IPS DF 6.9 (cell line): ENCODE results near the gene PRELP.

Experiments
- DNase-seq: peaks from one replicate; pipeline ENCODE4 v3.0.0-alpha.2; 2013; ENCODE audit warnings: low read depth, low spot score
- H3K27ac ChIP-seq: one replicate; pipeline ENCODE4 v1.5.1; 2013; ENCODE audit warnings: low read length, control low read depth
- H3K27me3 ChIP-seq: 2 replicates; pipeline ENCODE4 v1.6.1; 2013; ENCODE audit warnings: mild to moderate bottlenecking, low read length; ENCODE audit not compliant: control insufficient read depth, insufficient read depth
- H3K36me3 ChIP-seq: 2 replicates; pipeline ENCODE4 v1.6.1; 2013; ENCODE audit warnings: low read length; ENCODE audit not compliant: control insufficient read depth, insufficient read depth
- H3K4me1 ChIP-seq: 2 replicates; pipeline ENCODE4 v1.6.1; 2013; ENCODE audit warnings: low read length; ENCODE audit not compliant: control insufficient read depth, insufficient read depth
- H3K4me3 ChIP-seq: 2 replicates; pipeline ENCODE4 v1.5.1; 2013; ENCODE audit warnings: mild to moderate bottlenecking, low read length
- H3K9me3 ChIP-seq: 2 replicates; pipeline ENCODE4 v1.6.1; 2013; ENCODE audit warnings: low read length, inconsistent platforms; ENCODE audit not compliant: control insufficient read depth, insufficient read depth
- WGBS: extraction: QIAGEN DNeasy Blood & Tissue Kit; methylation state at CpG from one replicate; pipeline ENCODE4 v1.1.7; 2013; ENCODE audit warnings: mixed read lengths, missing lambda C conversion rate; ENCODE audit not compliant: insufficient read length, insufficient coverage; 5-methylcytosine and 5-hydroxymethylcytosine counted together

The PRELP gene

DNA sequence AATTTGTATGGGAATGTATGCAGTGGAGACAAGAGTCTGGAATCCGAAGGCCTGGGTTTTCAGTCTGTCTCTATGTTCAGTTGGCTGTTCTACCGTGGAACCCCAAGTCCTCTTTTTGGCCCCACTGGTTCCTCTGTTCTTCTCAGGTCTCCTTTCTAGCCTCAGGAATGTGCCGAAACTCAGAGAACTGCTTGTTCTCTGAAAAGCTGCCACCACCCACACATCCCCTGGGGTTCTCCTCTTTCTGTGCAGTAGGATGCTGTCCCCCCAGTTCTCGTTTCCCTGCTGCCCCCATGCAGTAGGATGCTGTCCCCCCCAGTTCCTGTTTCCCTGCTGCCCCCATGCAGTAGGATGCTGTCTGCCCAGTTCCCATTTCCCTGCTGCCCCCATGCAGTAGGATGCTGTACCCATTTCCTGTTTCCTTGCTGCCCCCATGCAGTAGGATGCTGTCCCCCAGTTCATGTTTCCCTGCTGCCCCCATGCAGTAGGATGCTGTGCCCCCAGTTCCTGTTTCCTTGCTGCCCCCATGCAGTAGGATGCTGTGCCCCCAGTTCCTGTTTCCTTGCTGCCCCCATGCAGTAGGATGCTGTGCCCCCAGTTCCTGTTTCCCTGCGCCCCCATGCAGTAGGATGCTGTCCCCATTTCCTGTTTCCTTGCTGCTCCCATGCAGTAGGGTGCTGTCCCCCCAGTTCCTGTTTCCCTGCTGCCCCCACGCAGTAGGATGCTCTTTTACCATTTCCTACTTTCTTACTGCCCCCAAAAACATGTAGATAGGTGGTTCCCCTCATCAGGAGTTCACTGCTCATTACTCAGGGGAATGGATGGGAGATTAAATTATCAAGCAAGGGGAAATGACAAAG is 53.6 kb downstream of the PRELP start:
- WGBS: no CpG with 5 or more reads among the region's 6 CpGs
- Histone ChIP-seq H3K36me3 (no peaks in the 10 kb centered on the region), H3K9me3 (no peaks in the 10 kb centered on the region), H3K27me3 (no peaks in the 10 kb centered on the region), H3K4me3 (no peak overlapping the region), H3K27ac (no peak overlapping the region), H3K4me1 (peaks cover 7% of the 10 kb centered on the region)
- DNase-seq: no peak

DNA sequence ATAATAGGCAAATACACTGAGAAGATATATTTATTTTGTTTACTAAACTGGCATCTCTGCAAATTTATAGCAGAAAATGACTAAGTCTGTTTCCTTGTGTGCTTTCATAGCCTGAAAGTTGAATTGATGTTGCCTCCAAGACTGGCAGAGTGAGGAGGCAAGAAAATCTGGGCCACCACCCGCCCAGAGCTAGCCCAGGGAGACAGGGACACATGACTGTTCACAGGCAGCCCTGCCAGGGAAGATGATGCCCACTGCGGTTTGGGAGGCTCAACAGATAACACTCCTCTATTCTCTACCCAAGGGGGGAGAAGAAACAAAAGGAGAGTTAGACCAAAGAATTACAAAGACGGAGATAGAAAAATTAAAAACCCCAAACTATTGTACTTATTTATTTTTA is 55.5 kb downstream of the PRELP start:
- no CpG with 5 or more reads among the region's 3 CpGs for WGBS
- H3K36me3 ChIP-seq: no peaks in the 10 kb centered on the region

DNA sequence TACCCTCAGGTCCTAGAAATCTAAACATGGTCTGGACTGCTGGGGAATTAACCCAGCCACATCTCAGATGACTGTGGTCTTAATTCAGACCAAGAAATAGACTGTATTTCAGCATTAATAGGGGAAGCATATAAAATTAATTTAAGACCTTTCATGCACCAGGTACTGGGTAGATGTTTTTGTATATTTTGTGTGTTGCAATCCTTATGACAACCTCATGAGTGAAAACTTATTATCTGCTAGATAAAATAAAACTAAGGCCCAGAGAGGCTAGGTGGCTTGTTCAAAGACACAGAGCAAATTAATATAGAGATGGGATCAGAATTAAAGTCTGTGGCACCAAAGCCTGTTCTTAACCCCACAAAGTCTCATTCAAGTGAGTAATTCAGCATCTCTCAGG is 58.4 kb downstream of the PRELP start:
- Histone ChIP-seq H3K9me3 (no peaks in the 10 kb centered on the region), H3K27me3 (no peaks in the 10 kb centered on the region), H3K36me3 (no peaks in the 10 kb centered on the region), H3K4me3 (no peak overlapping the region), H3K27ac (no peak overlapping the region), H3K4me1 (no peaks in the 10 kb centered on the region)
- DNase-seq: no peak

More for the DNA sequence above, 55.5 kb downstream of the PRELP start:
- Histone ChIP-seq H3K4me1 (peaks cover 2% of the 10 kb centered on the region; the same call in 1 of the 2 replicates), H3K4me3 (no peak overlapping the region), H3K9me3 (no peaks in the 10 kb centered on the region), H3K27me3 (no peaks in the 10 kb centered on the region), H3K27ac (no peak overlapping the region)
- no peak for DNase-seq

DNA sequence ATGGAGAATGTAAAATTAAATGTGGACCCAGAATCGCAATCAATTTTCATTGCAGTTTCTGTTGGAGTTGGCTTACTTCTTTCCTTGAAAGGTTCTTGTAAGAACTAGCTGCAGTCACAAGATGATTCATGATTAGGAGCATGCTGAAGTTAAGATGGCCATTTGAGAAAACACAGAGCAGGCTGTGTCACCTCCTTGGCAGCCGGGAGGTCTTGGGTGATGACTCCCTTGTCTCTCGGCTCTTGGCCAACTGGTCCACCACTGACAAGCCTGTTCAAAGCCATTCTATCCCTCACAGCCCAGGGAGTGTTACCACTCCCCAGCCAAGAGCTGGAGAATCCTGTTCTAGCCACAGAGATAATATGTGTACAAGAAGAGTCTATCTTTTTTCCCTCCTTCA is 58.9 kb downstream of the PRELP start:
- WGBS: no CpG with 5 or more reads among the region's 3 CpGs
- no peak overlapping the region for H3K27ac ChIP-seq
- no peak for DNase-seq
- no peak overlapping the region for H3K4me3 ChIP-seq
- no peaks in the 10 kb centered on the region for H3K9me3 ChIP-seq
- H3K27me3 ChIP-seq: no peaks in the 10 kb centered on the region
- no peaks in the 10 kb centered on the region for H3K4me1 ChIP-seq
- H3K36me3 ChIP-seq: no peaks in the 10 kb centered on the region

DNA sequence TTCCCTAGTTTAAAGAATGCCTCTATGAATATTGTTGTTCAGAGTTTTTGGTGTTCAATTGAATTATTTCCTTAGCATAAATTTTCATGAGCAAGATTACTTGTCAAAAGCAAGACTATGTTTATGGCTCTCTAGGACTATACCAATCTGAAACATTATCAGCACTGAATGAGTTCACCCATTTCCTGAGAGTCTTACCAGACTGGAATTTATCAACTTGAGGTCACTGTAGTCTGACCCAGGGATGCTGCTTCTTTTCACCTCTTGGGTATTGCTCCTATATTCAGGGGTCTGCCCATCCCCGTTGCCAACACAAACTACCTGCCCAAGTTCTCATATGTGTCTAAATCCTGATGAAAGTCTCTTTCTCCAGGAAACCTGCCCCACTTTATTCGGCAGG is 61.0 kb downstream of the PRELP start:
- Histone ChIP-seq H3K27me3 (no peaks in the 10 kb centered on the region), H3K27ac (no peak overlapping the region), H3K4me3 (no peak overlapping the region), H3K9me3 (no peaks in the 10 kb centered on the region), H3K36me3 (no peaks in the 10 kb centered on the region), H3K4me1 (no peaks in the 10 kb centered on the region; the same call in 1 of the 2 replicates)
- DNase-seq: no peak
- WGBS: no CpG with 5 or more reads among the region's 2 CpGs

DNA sequence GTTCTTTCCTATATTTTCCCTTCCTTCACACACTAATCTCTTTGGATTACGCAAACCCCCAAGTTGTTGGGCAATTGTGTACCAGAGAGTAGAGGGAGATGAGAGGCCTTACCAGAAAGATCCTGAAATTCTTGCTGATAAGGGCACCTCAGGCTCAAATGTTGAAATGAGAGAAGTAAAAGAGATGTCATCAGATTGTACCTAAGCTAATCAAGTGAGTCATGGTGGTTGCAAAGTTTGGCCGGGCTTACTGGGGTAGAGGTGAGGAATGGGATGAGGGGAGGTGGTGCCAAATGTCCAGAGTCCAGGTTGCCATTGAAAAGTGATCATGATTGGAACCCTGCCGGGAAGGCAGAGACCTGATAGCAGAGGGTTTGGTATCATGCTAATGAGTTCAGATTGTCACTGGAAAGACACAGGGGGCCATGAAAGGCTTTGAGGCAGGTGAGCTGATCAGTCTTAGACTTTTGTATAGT is 61.4 kb downstream of the PRELP start:
- no peak overlapping the region for H3K4me3 ChIP-seq

DNA sequence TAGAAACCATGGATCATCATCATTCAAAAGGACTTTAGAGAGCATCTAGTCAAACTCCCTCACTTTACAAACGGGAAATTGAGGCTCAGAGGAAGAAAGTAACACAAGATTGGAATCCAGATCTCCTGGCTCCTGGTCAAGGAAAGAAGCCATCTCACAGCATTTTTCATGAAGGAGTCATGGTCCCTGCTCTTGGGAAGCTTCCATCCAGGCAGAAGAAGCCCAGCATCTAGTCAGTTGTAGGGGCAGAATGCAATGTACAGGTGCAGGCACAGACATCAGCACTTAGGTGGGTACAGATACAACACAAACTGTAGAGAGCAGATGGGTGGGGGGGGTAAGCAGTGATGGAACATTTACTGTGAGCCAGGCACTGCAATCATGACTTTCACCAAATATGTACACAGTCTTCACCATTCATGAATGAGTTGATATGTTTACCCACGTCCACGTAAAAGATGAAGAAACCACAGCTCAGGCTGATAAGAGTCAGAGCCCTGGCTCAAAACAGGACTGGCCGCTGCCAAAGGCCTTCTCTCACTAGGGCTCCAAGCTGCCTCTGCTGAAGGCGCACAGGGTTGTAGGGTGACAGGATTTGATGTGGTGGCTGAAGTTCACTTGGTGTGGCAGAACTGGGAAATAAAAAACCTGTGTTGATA is 62.3 kb downstream of the PRELP start:
- DNase-seq: no peak
- no peaks in the 10 kb centered on the region; the same call in 1 of the 2 replicates for H3K4me1 ChIP-seq
- H3K36me3 ChIP-seq: no peaks in the 10 kb centered on the region
- no peaks in the 10 kb centered on the region for H3K27me3 ChIP-seq
- no CpG with 5 or more reads among the region's 5 CpGs for WGBS
- H3K9me3 ChIP-seq: no peaks in the 10 kb centered on the region
- H3K27ac ChIP-seq: no peak overlapping the region
- no peak overlapping the region for H3K4me3 ChIP-seq

More for the DNA sequence above, 61.4 kb downstream of the PRELP start:
- Histone ChIP-seq H3K27ac (no peak overlapping the region), H3K9me3 (no peaks in the 10 kb centered on the region), H3K36me3 (no peaks in the 10 kb centered on the region), H3K4me1 (no peaks in the 10 kb centered on the region; the same call in 1 of the 2 replicates), H3K27me3 (no peaks in the 10 kb centered on the region)
- DNase-seq: no peak
- no CpG with 5 or more reads among the region's 3 CpGs for WGBS

DNA sequence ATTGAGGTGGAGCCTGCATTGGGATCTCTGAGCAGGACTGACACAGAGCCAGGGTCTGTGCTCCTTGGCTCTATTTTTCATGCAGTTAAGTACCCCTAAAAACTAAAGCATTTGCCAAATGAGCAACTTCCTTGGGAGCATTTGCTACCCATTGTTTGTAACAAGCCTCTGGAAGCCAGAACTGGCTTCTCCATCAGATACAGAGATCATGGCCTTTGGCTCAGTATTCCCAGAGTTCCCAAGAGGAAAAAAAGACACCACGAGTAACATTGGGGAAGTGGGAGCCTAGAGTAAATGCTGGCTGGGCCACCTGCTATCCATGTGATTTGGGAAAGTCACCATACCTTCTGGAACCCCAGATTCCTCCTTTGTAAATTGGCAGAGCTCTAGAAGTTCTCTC is 63.1 kb downstream of the PRELP start:
- H3K4me3 ChIP-seq: no peak overlapping the region
- DNase-seq: no peak
- H3K4me1 ChIP-seq: no peaks in the 10 kb centered on the region; the same call in 1 of the 2 replicates
- no peaks in the 10 kb centered on the region for H3K27me3 ChIP-seq
- H3K9me3 ChIP-seq: no peaks in the 10 kb centered on the region
- no peaks in the 10 kb centered on the region for H3K36me3 ChIP-seq
- H3K27ac ChIP-seq: no peak overlapping the region
- WGBS: no CpG with 5 or more reads among the region's 1 CpG

DNA sequence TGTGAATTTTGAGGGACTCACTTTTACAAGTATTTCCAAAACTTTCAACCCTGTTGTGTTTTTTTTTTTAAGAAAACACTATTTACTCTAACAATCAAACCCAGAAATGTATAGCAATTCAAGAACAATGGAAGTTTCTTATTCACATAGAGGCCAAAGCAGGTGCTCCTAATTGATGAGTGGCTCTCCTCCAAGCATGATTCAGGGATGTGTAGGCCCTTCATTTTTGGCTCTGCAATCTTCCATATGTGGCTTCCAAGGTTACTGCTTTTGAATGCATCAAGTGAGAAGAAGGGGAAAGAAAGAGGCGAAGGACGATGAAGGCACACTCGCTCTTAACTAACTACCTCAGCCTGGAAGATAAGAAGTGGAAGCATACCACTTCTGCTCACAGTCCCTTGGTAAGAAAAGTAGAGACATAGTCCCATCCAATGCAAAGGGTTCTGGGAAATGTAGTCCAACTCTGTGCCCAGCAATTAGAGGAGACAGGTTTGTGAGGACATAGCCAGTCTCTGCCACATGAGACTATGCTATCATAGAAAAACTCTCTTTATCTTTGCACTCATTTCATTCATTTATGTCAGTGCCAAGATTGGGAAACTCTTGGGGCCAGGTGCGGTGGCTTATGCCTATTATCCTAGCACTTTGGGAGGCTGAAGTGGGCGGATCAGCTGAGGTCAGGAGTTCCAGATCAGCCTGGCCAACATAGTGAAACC is 64.4 kb downstream of the PRELP start:
- Histone ChIP-seq H3K36me3 (no peaks in the 10 kb centered on the region), H3K4me3 (no peak overlapping the region), H3K4me1 (no peaks in the 10 kb centered on the region; the same call in 1 of the 2 replicates), H3K27me3 (no peaks in the 10 kb centered on the region), H3K27ac (no peak overlapping the region), H3K9me3 (no peaks in the 10 kb centered on the region)
- DNase-seq: no peak
- WGBS: no CpG with 5 or more reads among the region's 5 CpGs
